Measurements from ENCODE around the gene BPIFA2.

The BPIFA2 gene

GRCh38 chr20:33148040-33148439, 19.9 kb upstream of the BPIFA2 start:
- no peak overlapping the region for H3K9ac ChIP-seq (ENCODE audit: insufficient read length)
- H3K9me3 ChIP-seq (ENCODE audit: low read depth, low read length): no peaks in the 10 kb centered on the region; the same call in 1 of the 2 replicates
- no peak for DNase-seq (ENCODE audit: low read depth, low spot score)
- TF ChIP-seq EZH2 (IDR thresholded peaks at IDR 0.05): no peak
- TF ChIP-seq FOXP2 (optimal IDR thresholded peaks at IDR 0.05; ENCODE audit: control extremely low read depth, extremely low read length, insufficient read depth): no peak
- no peak for TF ChIP-seq POLR2AphosphoS5 (IDR thresholded peaks at IDR 0.05; ENCODE audit: borderline replicate concordance, low read depth, low read length)
- no peaks in the 10 kb centered on the region for H3K36me3 ChIP-seq (ENCODE audit: insufficient read depth, low read length)
- H3K4me3 ChIP-seq: no peak overlapping the region
- H3K27ac ChIP-seq: no peak overlapping the region

GRCh38 chr20:33154252-33154651, 13.7 kb upstream of the BPIFA2 start:
- no peak overlapping the region for H3K9ac ChIP-seq (ENCODE audit: insufficient read length)
- DNase-seq (ENCODE audit: low read depth, low spot score): no peak
- no peak overlapping the region for H3K27ac ChIP-seq
- no peak overlapping the region for H3K4me3 ChIP-seq
- H3K36me3 ChIP-seq (ENCODE audit: insufficient read depth, low read length): no peaks in the 10 kb centered on the region
- no peak for TF ChIP-seq POLR2AphosphoS5 (IDR thresholded peaks at IDR 0.05; ENCODE audit: borderline replicate concordance, low read depth, low read length)
- TF ChIP-seq EZH2 (IDR thresholded peaks at IDR 0.05): no peak
- no peak for TF ChIP-seq FOXP2 (optimal IDR thresholded peaks at IDR 0.05; ENCODE audit: control extremely low read depth, extremely low read length, insufficient read depth)
- H3K9me3 ChIP-seq (ENCODE audit: low read depth, low read length): no peaks in the 10 kb centered on the region

GRCh38 chr20:33158637-33159385, 9.1 kb upstream of the BPIFA2 start:
- no peak overlapping the region for H3K4me3 ChIP-seq
- H3K9me3 ChIP-seq (ENCODE audit: low read depth, low read length): no peaks in the 10 kb centered on the region
- no peak overlapping the region for H3K9ac ChIP-seq (ENCODE audit: insufficient read length)
- no peak for TF ChIP-seq FOXP2 (optimal IDR thresholded peaks at IDR 0.05; ENCODE audit: control extremely low read depth, extremely low read length, insufficient read depth)
- no peak for TF ChIP-seq EZH2 (IDR thresholded peaks at IDR 0.05)
- TF ChIP-seq POLR2AphosphoS5 (IDR thresholded peaks at IDR 0.05; ENCODE audit: borderline replicate concordance, low read depth, low read length): no peak
- no peak overlapping the region for H3K27ac ChIP-seq
- no peaks in the 10 kb centered on the region for H3K36me3 ChIP-seq (ENCODE audit: insufficient read depth, low read length)
- no peak for DNase-seq (ENCODE audit: low read depth, low spot score)

DNA sequence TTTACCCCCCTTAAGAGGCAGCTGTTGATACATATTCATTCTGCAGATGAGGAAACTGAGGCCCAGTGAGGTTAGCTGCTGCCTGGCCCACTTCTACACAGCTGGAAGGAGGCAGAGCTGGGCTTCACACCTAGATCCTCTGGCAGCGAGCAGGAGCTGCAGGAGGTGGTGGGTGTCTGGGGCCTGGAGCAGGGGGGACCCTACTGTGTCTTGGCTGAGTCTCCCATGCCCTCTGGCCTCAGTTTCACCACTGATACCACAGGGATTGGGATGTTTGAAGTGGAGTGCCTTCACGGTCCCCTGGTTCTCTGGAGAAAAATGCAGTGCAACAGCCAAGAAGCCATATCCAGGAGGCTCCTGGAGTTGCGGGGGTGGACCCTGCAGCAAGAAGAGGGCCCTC, 8.2 kb upstream of the BPIFA2 start:
- DNase-seq (ENCODE audit: low read depth, low spot score): no peak
- Histone ChIP-seq H3K27ac (no peak overlapping the region), H3K4me3 (no peak overlapping the region), H3K36me3 (ENCODE audit: insufficient read depth, low read length) (no peaks in the 10 kb centered on the region), H3K9me3 (ENCODE audit: low read depth, low read length) (no peaks in the 10 kb centered on the region), H3K9ac (ENCODE audit: insufficient read length) (no peak overlapping the region)
- TF ChIP-seq POLR2AphosphoS5 (IDR thresholded peaks at IDR 0.05; ENCODE audit: borderline replicate concordance, low read depth, low read length): no peak
- TF ChIP-seq EZH2 (IDR thresholded peaks at IDR 0.05): no peak
- TF ChIP-seq FOXP2 (optimal IDR thresholded peaks at IDR 0.05; ENCODE audit: control extremely low read depth, extremely low read length, insufficient read depth): no peak

DNA sequence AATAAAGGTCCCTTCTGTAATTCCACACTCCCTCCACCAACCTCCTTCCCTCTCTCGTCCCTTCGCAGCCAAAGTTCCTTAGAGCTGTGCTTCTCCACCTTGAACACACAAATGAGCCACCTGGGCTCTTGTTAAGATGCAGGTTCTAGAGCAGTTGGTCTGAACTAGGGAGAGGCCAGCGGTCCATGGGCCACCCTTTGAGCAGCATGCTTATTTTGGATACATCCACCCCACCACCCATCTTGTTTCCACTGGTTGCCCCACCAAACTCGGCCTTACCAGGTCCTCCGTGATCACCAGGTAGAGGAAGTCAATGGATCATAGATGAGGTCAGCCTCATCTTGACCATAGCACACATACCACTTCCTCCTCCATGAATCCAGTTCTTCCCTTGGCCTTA, 7.3 kb upstream of the BPIFA2 start:
- TF ChIP-seq FOXP2 (optimal IDR thresholded peaks at IDR 0.05; ENCODE audit: control extremely low read depth, extremely low read length, insufficient read depth) (no peak), EZH2 (IDR thresholded peaks at IDR 0.05) (no peak), POLR2AphosphoS5 (IDR thresholded peaks at IDR 0.05; ENCODE audit: borderline replicate concordance, low read depth, low read length) (no peak)
- DNase-seq (ENCODE audit: low read depth, low spot score): no peak
- H3K9ac ChIP-seq (ENCODE audit: insufficient read length): no peak overlapping the region
- H3K36me3 ChIP-seq (ENCODE audit: insufficient read depth, low read length): no peaks in the 10 kb centered on the region
- no peaks in the 10 kb centered on the region for H3K9me3 ChIP-seq (ENCODE audit: low read depth, low read length)
- H3K27ac ChIP-seq: no peak overlapping the region
- H3K4me3 ChIP-seq: no peak overlapping the region

- Histone ChIP-seq H3K36me3 (ENCODE audit: insufficient read depth, low read length) (no peaks in the 10 kb centered on the region), H3K27ac (no peak overlapping the region), H3K9ac (ENCODE audit: insufficient read length) (no peak overlapping the region), H3K4me3 (no peak overlapping the region), H3K9me3 (ENCODE audit: low read depth, low read length) (no peaks in the 10 kb centered on the region)
- no peak for DNase-seq (ENCODE audit: low read depth, low spot score)
- TF ChIP-seq POLR2AphosphoS5 (IDR thresholded peaks at IDR 0.05; ENCODE audit: borderline replicate concordance, low read depth, low read length) (no peak), FOXP2 (optimal IDR thresholded peaks at IDR 0.05; ENCODE audit: control extremely low read depth, extremely low read length, insufficient read depth) (no peak), EZH2 (IDR thresholded peaks at IDR 0.05) (no peak)
These were observed 5.6 kb upstream of the BPIFA2 start for GRCh38 chr20:33162313-33162712.

- DNase-seq (ENCODE audit: low read depth, low spot score): no peak
- H3K36me3 ChIP-seq (ENCODE audit: insufficient read depth, low read length): no peaks in the 10 kb centered on the region
- no peak overlapping the region for H3K9ac ChIP-seq (ENCODE audit: insufficient read length)
- TF ChIP-seq POLR2AphosphoS5 (IDR thresholded peaks at IDR 0.05; ENCODE audit: borderline replicate concordance, low read depth, low read length) (no peak), EZH2 (IDR thresholded peaks at IDR 0.05) (no peak), FOXP2 (optimal IDR thresholded peaks at IDR 0.05; ENCODE audit: control extremely low read depth, extremely low read length, insufficient read depth) (no peak)
- no peak overlapping the region for H3K4me3 ChIP-seq
- H3K27ac ChIP-seq: no peak overlapping the region
- H3K9me3 ChIP-seq (ENCODE audit: low read depth, low read length): no peaks in the 10 kb centered on the region
These were observed 5.2 kb upstream of the BPIFA2 start for GRCh38 chr20:33162753-33163152.

DNA sequence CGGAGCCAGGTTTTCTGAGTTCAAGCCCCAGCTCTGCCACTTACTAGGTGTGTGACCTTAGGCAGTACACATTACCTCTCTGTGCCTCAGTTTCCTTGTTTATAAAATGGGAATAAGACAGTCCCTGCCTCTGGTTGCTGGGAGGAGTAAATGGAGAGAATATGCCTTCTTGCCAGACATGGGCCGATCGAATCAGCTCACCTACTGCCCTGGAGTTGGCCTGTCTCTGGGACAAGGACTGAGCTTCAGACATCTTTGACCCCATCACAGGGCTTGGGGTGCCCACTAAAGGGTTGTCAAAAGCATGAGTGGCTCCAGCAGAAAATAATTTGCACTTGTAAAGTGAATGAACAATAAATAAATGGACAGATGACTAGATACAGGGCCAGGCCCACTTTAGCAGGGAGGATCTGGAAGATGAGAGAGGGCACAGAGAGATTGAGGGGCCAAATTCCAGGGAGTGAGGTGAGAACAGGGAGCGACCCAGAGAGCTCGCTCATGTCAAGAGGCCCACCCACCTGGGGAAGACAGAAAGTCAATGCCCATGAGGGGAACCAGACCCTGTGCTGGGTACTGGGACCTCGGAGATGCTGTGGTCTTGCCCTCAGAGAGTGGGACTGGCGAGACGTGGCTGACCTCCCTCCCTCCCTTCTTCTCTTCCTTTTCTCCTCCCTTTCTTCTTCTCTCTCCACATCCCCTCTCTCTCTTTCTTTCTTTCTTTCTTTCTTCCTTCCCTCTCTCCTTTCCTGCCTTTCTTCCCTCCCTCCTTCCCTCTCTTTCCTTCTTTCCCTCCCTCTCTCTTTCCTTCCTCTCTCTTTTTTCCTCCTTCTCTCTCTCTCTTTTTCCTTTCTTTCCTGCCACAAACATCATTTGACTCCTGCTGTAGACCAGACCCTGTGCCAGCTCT, 3.9 kb upstream of the BPIFA2 start:
- H3K4me3 ChIP-seq: no peak overlapping the region
- TF ChIP-seq EZH2 (IDR thresholded peaks at IDR 0.05): no peak
- H3K36me3 ChIP-seq (ENCODE audit: insufficient read depth, low read length): no peaks in the 10 kb centered on the region
- H3K9ac ChIP-seq (ENCODE audit: insufficient read length): no peak overlapping the region
- no peak overlapping the region for H3K27ac ChIP-seq
- no peak for DNase-seq (ENCODE audit: low read depth, low spot score)
- H3K9me3 ChIP-seq (ENCODE audit: low read depth, low read length): no peaks in the 10 kb centered on the region

All from SK-N-MC (cell line).